Cardiac septum (tissue), 1 donor: ENCODE data around the gene MORC4. TPM values are rescaled to one million over a fixed set of nuclear protein-coding genes. Genes with fewer than 3 reads are reported as not detected.

Experiments
- DNase-seq: peaks from one replicate; pipeline ENCODE4 v3.0.0-alpha.2; 2020; ENCODE audit warnings: low spot score
- intact Hi-C: fragments of 100-400 bp; cut with DNase I; formaldehyde crosslinking; loops from one replicate; pipeline ENCODE4 v1.14.0; 2022
- total RNA-seq: library from RNA; stranded (reverse); fragmentation: NEBNext Ultra II Directional; extraction: Animal tissue kit (Norgen Biotek cat#: 25700); gene quantifications from one replicate; pipeline ENCODE4 v1.2.1, GENCODE V29; 2021
- donor health status: DM: no; HTN: no; CAD: no.

The MORC4 gene
- total RNA-seq, 1 donor from 2014 or later, result 3.6 TPM

DNA sequence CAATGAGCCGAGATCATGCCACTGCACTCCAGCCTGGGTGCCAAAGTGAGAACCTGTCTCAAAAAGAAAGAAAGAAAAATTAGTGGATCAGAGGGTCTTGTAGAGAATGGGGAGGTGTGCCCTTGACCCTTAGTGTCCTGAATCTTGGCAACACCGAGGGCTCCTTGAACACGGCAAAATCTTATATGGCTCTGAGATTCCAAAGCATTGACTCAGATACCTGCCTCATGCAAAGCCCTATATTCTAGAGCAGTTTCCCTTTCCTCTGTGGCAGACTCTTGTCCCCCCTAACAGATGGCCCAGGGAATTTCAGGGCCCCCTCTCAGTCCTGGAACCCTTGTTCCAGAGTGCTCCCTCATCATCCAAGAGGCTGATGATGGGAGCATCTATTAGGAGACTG lies 73.0 kb downstream of the MORC4 start:
- no peak for DNase-seq
- intact Hi-C loops, result no loop called here

DNA sequence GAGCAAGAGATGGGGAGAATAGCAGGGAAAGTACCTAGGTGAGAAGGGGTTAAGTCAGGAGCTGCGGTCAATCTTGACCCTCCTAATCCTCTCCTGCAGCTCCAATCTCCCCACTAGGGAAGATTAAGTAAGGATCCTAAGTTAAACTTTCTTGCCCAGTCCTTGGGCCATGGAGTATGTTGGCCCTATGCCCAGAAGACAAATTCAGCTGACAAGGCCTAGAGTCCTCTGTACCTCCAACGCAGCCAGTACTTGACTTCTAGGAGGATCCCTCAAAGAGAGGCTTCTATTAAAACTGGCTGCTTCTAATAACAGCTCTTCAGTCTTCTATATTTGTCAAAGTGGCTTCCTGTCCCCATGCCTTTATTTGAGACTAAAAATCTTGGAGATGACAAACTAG lies 78.4 kb downstream of the MORC4 start:
- no peak for DNase-seq

DNA sequence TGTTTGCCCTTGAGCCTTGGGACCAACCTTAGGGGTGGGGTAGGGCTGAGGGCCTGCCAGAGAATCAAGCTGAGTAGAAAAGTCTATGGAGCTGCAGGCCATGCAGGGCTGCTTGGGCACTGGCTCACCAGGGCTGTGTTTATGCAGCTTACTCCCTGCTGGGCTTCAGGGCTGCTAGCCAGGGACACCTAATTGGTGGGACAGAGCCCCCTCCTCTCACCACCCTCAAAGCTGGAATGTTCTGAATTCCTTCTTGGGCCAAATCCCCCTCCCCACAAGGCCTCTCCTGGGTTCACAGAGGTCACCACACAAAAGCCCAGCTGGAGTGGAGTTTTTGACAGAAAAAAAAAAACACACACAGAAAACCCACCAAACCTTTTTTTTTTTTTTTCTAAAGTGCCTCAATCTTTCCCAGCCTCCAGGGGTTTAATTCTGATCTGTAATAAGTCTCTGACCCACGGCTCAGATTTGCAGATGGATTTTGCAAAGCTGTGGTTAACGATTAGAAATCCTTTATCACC lies 80.0 kb downstream of the MORC4 start, which contains the start of gene CLDN2:
Gene CLDN2 (plus strand): TSS at position 471 of the 521 bp plus-strand sequence. CDS start 7,827 bp downstream, outside the sequence.
- intact Hi-C loops, result no loop called here
- DNase-seq, result peak; percentile 57

More for the DNA sequence above, 78.4 kb downstream of the MORC4 start:
- intact Hi-C loops, result no loop called here

DNA sequence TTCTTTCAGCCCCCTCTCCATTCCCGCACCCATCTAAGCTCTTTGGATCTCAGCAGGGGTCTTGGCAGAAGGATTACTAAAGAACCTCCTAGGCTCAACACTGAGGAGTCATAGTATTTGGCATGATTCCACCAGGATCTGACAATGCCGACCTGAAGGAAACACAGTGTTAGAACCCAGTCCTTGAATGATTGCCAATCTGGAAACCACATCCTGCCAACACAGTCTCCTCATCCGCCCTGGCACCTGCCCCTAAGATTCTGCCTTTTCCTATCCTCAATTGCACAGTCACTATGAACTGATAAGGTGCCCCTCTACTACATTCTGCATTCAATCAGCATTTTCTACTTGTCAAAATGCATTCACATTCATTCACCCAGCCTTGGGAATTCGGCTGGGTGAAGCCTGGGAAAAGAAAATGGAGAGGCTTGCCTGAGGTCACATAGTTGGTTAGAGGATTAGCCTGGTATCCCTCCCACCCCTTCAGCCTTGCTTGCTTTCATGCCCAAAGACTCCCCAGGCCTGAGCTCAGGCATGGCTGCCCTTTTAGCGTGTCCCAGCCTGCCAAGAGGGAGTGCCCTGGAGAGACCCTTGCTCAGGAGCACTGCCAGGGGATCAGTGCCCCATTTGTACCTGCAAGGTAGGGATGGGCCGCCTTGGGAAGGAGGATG lies 82.0 kb downstream of the MORC4 start:
- no peak for DNase-seq
- intact Hi-C loops, result no loop called here

DNA sequence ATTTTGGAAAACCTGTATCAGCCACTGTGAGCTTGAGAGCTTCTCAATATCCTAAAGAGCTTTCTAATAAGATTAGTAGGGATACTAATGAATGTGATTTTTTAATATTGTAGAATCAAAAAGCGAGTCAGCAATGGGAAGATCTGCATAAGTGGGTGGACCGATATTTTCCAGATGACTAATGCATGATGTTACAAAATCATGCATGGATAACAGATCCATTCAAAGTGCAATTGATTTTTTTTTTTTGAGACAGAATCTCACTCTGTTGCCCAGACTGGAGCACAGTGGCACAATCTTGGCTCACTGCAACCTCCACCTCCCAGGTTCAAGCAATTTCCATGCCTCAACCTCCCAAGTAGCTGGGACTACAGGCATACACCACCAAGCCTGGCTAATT lies 87.1 kb downstream of the MORC4 start:
- no peak for DNase-seq
- intact Hi-C loops, result no loop called here

- intact Hi-C loops, result no loop called here
- DNase-seq, result no peak
Measured at GRCh38 chrX:106906361-106906760, 93.7 kb downstream of the MORC4 start.

- intact Hi-C loops, result no loop called here
- DNase-seq, result no peak
Measured at GRCh38 chrX:106905064-106905708, 94.8 kb downstream of the MORC4 start.

GRCh38 chrX:106903856-106904528 lies 96.0 kb downstream of the MORC4 start:
- intact Hi-C loops, result no loop called here
- DNase-seq, result no peak

DNA sequence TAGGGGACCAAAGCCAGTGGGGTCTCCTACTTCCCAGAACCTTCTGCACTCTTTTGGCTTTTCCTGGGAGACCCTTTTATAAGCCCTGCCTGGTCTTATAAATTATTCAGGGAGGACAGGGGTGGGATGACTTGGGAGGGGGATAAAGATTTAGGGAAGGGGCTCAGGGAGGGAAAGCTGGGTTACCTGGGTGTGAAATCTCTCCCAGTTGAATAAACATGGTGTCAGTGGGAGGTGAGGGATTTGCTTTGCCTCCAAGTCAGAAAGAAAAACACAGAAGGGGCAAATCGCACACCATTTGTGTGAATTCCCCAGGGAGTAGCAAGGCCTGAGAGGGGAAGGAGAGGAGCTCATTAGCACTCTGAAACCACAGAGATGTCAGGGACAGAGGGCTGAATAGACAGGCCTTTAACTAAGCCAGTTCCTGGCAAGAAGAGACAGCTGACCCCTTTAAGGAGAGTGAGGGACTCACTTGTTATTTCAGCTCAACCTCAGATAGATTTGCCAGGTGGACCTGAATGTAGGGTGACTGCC lies 96.7 kb downstream of the MORC4 start, which contains the start of gene RIPPLY1:
Gene RIPPLY1 (minus strand): TSS at position 51 of the 534 bp plus-strand sequence. CDS start 54 bp downstream, outside the sequence.
- DNase-seq, result no peak
- intact Hi-C loops, result no loop called here

DNA sequence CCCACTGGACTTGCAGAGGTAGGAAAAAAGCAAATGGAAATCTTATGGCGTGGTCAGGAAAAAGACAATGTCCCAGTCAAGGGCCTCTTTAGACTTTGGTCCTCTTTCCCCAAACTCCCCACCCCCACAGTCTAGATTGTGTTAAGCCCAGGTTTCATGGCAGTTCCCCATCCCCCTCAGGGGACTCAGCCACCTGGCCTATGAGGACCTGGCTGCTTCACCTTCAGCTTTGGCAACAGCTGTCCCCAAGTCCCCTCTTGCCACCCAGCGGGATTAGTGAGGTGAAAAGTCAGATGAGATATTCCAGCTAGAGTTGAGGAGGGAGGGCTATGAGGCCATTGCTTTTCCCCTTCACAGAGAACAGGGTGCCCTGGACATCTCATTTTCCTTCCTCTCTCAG lies 97.3 kb downstream of the MORC4 start:
- intact Hi-C loops, result no loop called here

DNA sequence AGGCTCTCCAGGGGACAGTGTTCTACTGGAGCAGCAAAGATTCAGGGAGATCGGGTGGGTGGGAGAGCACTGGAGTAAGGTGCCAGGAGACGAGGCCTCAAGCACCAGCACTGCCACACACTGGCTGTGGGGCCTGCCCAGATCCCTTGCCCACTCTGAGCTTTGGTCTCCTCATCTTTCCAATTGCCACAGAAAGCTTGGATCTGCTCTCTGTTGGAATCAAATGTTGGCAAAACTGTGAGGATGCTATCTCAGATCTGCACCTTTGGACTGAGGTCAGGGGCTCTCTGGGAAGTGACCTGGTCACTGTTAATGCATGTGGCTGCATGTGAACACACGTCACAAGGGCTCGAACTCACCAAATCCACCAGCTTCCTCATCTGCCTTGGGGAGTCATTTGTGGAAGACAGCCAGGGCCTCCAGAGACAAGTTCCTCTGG lies 98.2 kb downstream of the MORC4 start:
- intact Hi-C loops, result no loop called here
- DNase-seq, result no peak

More for the DNA sequence above, 97.3 kb downstream of the MORC4 start:
- DNase-seq, result no peak

GRCh38 chrX:106901341-106901740 lies 98.7 kb downstream of the MORC4 start:
- DNase-seq, result no peak
- intact Hi-C loops, result no loop called here

- intact Hi-C loops, result loop anchor here (5.0 kb wide), 1 partner anchor 52 kb away; no protein-coding TSS in a partner anchor
- no peak for DNase-seq
Measured at GRCh38 chrX:106899841-106900240, 100.2 kb downstream of the MORC4 start.

- no peak for DNase-seq
- intact Hi-C loops, result loop anchor here (5.0 kb wide), 1 partner anchor 53 kb away; no protein-coding TSS in a partner anchor
Measured at GRCh38 chrX:106899276-106899675, 100.7 kb downstream of the MORC4 start.

- intact Hi-C loops, result loop anchor here (5.0 kb wide), 1 partner anchor 54 kb away; no protein-coding TSS in a partner anchor
- no peak for DNase-seq
Measured at GRCh38 chrX:106898462-106898861, 101.5 kb downstream of the MORC4 start.

DNA sequence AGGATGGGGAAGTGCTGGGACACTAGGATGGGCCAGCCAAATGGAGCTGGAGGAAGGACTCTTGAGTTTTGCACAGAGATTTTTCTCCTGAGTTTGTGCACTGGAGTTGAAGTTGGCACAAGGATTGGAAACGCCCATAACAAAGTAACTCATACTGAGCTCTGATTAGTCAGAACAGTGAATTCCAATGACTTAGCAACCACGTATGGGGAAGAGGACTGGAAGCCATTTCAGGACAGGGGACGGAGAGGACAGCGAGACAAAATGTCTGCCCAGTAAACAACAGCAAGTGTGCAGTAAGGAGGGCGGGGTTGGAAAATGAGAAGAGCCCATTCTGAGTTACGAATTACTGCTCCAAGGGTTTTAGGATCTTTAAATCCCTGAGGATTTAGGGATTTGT lies 102.8 kb downstream of the MORC4 start:
- no peak for DNase-seq
- intact Hi-C loops, result loop anchor here (5.0 kb wide), 1 partner anchor 55 kb away; no protein-coding TSS in a partner anchor

DNA sequence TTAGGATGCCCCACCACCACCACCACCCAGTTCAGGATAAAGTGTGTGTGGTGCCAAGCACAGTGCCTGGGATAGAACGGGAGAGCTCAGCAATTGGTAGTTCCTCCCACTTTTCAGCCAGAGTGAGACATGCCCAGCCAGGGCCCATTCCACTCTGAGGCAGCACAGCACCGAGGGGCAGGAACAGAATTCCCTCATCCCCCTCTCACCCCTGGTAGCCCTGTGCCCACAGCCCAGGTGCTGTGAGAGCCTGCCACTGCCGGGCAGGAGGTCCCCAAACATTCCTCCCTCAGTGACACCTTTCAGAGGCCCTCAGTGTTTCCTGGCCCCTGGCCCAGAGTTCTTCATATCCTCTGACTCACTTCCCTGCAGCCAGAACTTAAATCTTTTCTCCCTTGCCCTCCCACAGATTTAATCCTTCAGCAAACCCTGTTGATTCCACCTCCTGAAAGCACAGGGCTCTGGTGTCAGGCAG lies 105.0 kb downstream of the MORC4 start:
- intact Hi-C loops, result loop anchor here (5.0 kb wide), 1 partner anchor 57 kb away; no protein-coding TSS in a partner anchor

GRCh38 chrX:106894392-106894909 lies 105.6 kb downstream of the MORC4 start:
- no peak for DNase-seq
- intact Hi-C loops, result no loop called here

More for the DNA sequence above, 105.0 kb downstream of the MORC4 start:
- DNase-seq, result no peak

DNA sequence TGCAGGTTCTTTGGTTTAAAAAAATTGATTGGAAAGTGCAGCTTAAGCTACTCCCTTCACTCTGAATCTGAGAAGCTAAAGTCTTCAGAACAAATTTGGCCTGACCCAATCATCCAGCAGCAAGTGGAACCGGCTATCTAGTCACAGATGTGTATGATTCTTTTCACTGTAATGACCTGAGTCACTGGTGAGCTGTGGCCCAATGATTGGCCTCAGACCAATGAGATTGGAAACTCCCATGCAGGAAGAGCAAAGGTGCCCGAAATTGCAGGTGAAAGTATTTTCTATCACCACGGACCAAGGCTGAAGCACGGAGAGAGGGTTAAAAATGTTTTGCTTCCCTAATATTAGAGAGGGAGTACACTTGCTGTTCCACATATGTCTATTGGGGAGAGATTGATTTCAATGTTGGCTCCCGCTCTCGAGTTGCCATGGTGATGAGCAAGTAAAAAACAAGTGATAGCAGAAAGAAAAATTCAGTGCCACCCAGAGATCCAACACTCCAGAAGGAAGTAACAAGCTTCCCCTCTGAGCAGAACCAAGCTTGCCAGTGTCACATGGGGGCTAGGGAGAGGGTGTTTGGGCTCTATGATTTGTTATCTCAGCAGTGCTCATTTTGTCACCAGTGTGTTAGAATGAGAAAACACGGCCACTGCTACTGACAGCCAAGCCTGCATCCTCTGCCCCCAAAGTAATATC lies 108.1 kb downstream of the MORC4 start:
- intact Hi-C loops, result no loop called here
- no peak for DNase-seq
